ENCODE results near the gene GLT8D2.

DNA sequence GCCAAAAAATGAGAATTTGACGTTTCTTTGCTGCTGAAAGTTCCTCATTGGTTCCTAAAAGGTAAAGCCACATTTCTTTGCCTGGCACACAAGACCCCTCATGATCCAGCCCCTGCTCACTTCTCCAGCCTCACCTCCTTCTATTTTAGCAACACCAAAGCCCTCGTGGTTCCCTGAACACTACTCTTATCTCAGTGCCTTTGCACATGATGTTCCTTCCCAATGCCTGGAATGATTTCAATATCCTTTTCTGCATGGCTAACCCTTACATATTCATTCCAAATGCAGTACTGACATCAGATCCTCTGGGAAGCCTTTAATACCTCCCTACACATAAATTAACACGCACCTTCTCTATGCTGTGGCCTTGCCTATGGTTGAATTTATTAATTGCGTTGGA is 39.9 kb downstream of the GLT8D2 start:
- TF ChIP-seq, protein P1, sequence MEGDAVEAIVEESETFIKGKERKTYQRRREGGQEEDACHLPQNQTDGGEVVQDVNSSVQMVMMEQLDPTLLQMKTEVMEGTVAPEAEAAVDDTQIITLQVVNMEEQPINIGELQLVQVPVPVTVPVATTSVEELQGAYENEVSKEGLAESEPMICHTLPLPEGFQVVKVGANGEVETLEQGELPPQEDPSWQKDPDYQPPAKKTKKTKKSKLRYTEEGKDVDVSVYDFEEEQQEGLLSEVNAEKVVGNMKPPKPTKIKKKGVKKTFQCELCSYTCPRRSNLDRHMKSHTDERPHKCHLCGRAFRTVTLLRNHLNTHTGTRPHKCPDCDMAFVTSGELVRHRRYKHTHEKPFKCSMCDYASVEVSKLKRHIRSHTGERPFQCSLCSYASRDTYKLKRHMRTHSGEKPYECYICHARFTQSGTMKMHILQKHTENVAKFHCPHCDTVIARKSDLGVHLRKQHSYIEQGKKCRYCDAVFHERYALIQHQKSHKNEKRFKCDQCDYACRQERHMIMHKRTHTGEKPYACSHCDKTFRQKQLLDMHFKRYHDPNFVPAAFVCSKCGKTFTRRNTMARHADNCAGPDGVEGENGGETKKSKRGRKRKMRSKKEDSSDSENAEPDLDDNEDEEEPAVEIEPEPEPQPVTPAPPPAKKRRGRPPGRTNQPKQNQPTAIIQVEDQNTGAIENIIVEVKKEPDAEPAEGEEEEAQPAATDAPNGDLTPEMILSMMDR (IDR thresholded peaks at IDR 0.05), result no peak
- TF ChIP-seq POLR2A (IDR thresholded peaks at IDR 0.05), result no peak

Data from ovary (tissue), 3 donors.